ENCODE data around the gene GRB2. TPM values are rescaled to one million over a fixed set of nuclear protein-coding genes. Genes with fewer than 3 reads are reported as not detected.

GRB2 gene
- total RNA-seq, 1 donor from 2014 or later = 84.8 TPM

DNA sequence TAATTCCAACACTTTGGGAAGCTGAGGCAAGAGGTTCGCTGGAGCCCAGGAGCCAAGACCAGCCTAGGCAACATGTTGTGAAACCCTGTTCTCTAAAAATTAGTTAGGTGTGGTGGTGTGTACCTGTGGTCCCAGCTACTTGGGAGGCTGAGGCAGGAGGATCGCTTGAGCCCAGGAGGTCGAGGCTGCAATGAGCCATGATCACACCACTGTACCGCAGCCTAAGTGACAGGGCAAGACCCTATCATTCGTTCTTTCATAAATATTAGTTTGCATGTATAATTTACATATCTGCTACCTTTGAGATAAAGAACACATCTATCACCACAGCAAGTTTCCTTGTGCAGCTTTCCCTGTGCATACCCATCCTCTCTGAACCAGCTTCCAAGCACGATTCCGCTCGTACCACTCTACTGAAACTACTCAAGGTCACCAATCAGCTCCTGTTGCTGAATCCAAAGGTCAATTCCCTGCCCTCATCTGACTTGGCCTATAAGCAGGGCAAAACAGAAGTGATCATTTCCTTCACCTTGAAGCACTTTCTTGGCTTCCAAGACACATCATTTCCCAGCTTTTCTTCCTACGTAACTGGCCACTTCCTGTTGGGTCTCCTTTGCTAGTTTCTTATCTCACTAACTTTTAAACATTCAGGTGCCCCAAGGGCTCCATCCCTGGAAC lies 49.1 kb downstream of the GRB2 start:
- Mint-ChIP-seq H3K4me3 (ENCODE audit: low read depth) (no peak overlapping the region), H3K27ac (peak overlapping the region; percentile 19), H3K36me3 (ENCODE audit: insufficient read depth) (peaks cover 13% of the 10 kb centered on the region), H3K27me3 (no peaks in the 10 kb centered on the region), H3K4me1 (ENCODE audit: low read depth) (peaks cover 43% of the 10 kb centered on the region), H3K9me3 (ENCODE audit: low read depth) (no peaks in the 10 kb centered on the region)
- no peak for DNase-seq (ENCODE audit: low spot score, unreplicated experiment)
- TF ChIP-seq, protein P1, sequence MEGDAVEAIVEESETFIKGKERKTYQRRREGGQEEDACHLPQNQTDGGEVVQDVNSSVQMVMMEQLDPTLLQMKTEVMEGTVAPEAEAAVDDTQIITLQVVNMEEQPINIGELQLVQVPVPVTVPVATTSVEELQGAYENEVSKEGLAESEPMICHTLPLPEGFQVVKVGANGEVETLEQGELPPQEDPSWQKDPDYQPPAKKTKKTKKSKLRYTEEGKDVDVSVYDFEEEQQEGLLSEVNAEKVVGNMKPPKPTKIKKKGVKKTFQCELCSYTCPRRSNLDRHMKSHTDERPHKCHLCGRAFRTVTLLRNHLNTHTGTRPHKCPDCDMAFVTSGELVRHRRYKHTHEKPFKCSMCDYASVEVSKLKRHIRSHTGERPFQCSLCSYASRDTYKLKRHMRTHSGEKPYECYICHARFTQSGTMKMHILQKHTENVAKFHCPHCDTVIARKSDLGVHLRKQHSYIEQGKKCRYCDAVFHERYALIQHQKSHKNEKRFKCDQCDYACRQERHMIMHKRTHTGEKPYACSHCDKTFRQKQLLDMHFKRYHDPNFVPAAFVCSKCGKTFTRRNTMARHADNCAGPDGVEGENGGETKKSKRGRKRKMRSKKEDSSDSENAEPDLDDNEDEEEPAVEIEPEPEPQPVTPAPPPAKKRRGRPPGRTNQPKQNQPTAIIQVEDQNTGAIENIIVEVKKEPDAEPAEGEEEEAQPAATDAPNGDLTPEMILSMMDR (IDR thresholded peaks at IDR 0.05; ENCODE audit: unreplicated experiment) = no peak

DNA sequence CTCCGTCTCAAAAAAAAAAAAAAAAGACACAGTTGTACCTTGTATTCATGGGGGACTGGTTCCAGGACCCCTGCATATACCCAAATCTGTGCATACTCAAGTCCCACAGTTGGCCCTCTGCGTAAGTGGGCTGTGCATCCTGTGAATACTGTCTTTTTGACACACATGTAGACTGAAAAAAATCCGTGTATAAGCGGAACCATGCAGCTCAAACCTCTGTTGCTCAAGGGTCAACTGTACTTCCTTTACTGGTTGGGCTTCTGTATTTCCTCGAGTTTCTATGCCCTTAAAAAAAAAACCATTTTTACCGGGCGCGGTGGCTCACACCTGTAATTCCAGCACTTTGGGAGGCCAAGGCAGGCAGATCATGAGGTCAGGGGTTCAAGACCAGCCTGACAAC lies 52.3 kb downstream of the GRB2 start:
- TF ChIP-seq, protein P1 (IDR thresholded peaks at IDR 0.05; ENCODE audit: unreplicated experiment) = no peak
- H3K36me3 Mint-ChIP-seq (ENCODE audit: insufficient read depth) = peaks cover 11% of the 10 kb centered on the region
- DNase-seq (ENCODE audit: low spot score, unreplicated experiment) = no peak

GRCh38 chr17:75352079-75352569 lies 53.4 kb downstream of the GRB2 start:
- H3K27me3 Mint-ChIP-seq = no peaks in the 10 kb centered on the region
- no peaks in the 10 kb centered on the region for H3K9me3 Mint-ChIP-seq (ENCODE audit: low read depth)
- TF ChIP-seq, protein P1 (IDR thresholded peaks at IDR 0.05; ENCODE audit: unreplicated experiment) = no peak
- H3K27ac Mint-ChIP-seq = peak overlapping the region; percentile 98
- DNase-seq (ENCODE audit: low spot score, unreplicated experiment) = peak; percentile 25
- peaks cover 53% of the 10 kb centered on the region for H3K4me1 Mint-ChIP-seq (ENCODE audit: low read depth)
- H3K4me3 Mint-ChIP-seq (ENCODE audit: low read depth) = no peak overlapping the region
- H3K36me3 Mint-ChIP-seq (ENCODE audit: insufficient read depth) = peaks cover 11% of the 10 kb centered on the region

More for the DNA sequence above, 52.3 kb downstream of the GRB2 start:
- Mint-ChIP-seq H3K4me1 (ENCODE audit: low read depth) (peaks cover 48% of the 10 kb centered on the region), H3K9me3 (ENCODE audit: low read depth) (no peaks in the 10 kb centered on the region), H3K27ac (no peak overlapping the region), H3K4me3 (ENCODE audit: low read depth) (no peak overlapping the region), H3K27me3 (no peaks in the 10 kb centered on the region)

DNA sequence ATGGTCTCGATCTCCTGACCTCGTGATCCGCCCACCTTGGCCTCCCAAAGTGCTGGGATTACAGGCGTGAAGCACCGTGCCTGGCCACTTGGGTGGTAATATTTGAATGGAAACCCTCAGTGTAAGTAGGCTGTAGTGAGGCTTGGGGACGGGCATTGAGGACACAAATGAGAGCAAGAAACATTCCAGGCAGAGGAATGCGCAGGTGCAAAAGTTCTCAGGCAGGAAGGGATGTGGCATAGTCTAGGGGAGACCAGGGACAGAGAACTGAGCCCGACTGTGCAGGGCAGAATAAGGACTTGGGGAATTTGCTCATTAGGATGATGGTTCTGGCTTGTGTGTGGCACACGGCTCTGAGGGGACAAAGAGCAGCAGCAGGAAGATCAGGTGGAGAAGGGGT lies 54.8 kb downstream of the GRB2 start:
- Mint-ChIP-seq H3K36me3 (ENCODE audit: insufficient read depth) (peaks cover 6% of the 10 kb centered on the region), H3K27ac (peak overlapping the region; percentile 98), H3K4me3 (ENCODE audit: low read depth) (peak overlapping the region; percentile 7), H3K4me1 (ENCODE audit: low read depth) (peaks cover 53% of the 10 kb centered on the region), H3K9me3 (ENCODE audit: low read depth) (no peaks in the 10 kb centered on the region), H3K27me3 (no peaks in the 10 kb centered on the region)
- no peak for DNase-seq (ENCODE audit: low spot score, unreplicated experiment)
- TF ChIP-seq, protein P1 (IDR thresholded peaks at IDR 0.05; ENCODE audit: unreplicated experiment) = no peak

DNA sequence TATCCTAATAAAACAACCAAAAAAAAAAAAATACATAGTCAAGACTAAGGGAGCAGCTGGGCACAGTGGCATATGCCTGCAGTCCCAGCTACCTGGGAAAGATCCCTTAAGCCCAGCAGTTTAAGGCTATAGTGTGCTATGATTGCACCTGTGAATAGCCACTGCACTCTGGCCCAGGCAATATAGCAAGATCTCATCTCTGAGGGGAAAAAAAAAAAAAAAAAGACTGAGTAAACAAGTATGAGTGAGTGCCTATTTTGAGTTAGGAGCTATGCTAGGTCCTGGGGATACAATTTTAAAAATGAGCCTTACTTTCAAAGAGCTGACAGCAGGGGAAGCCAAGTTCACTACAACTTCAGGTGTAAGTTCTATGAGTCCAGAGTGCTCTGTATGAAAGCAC lies 55.4 kb downstream of the GRB2 start:
- DNase-seq (ENCODE audit: low spot score, unreplicated experiment) = no peak
- peak overlapping the region; percentile 34 for H3K4me3 Mint-ChIP-seq (ENCODE audit: low read depth)
- no peaks in the 10 kb centered on the region for H3K9me3 Mint-ChIP-seq (ENCODE audit: low read depth)
- TF ChIP-seq, protein P1 (IDR thresholded peaks at IDR 0.05; ENCODE audit: unreplicated experiment) = no peak
- peaks cover 3% of the 10 kb centered on the region for H3K36me3 Mint-ChIP-seq (ENCODE audit: insufficient read depth)
- peak overlapping the region; percentile 98 for H3K27ac Mint-ChIP-seq
- peaks cover 59% of the 10 kb centered on the region for H3K4me1 Mint-ChIP-seq (ENCODE audit: low read depth)
- no peaks in the 10 kb centered on the region for H3K27me3 Mint-ChIP-seq

All from progenitor cell of endocrine pancreas (in vitro differentiated cells).